GM18511 (cell line): Measurements from ENCODE around the gene MYOM1.
"Not testable (repeated sequence)": the region's sequence is repeated elsewhere in the genome, so short reads cannot be mapped to it uniquely, and the experiment has no call there.

ENCODE experiments used
- ATAC-seq: cut with Tn5 transposase; IDR thresholded peaks from one replicate; pipeline ENCODE4 v1.9.1; 2021; ENCODE audit warnings: mild to moderate bottlenecking, moderate library complexity; ENCODE audit not compliant: unreplicated experiment

Gene MYOM1

GRCh38 chr18:3094338-3094684 is 125.5 kb downstream of the MYOM1 start:
- ATAC-seq, result no peak

DNA sequence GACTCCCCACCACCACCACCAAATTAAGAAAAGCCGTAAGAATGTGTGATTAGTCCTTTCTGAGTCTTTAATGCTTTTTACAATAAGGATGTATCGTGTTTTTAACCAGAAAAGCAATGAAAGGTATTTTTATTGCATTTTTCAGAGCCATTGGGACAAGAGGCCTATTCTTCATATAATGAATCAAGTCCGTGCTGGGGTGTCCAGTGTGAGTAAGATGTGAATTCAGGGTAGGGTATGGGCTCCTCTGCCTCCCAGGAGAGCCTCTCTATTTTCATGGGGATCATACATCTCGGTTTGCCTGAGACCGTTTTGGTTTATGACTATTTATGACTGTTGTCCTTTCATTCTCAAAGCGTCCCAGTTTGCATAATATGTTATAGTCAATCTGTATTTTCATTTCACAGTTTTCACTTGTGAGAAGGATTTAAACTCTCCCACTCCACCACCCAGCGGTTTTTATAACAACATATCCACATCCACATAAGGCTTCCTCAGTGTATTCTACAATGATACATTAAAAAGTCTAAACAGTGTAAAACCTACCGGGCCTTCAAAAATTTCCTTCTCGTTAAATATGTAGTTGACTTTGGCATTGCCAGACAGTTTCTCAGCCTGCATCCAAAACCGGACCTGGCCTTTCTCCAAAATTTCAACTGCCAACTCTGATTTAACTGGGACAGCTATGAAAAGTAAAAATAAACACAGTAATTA is 126.0 kb downstream of the MYOM1 start:
- no peak for ATAC-seq

- ATAC-seq, result no peak
These were observed 127.0 kb downstream of the MYOM1 start for GRCh38 chr18:3092727-3093126.

DNA sequence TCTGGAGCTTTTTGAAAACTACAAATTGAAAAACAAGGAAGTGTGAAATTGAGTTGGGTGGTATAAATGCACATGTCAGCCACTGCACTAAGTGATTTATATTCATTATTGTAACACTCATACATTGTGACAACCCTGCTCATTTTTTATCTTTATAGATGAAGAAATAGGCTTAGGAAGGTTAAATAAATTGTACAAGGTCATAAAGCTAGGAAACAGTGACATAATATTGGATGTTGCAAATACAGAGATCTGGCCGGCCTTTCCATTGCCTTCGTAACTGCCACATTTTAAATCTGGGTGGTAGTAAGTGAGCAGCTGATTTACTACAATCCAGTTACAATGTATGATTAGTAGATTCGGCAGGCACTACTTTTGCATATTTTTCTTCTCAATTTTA is 130.2 kb downstream of the MYOM1 start:
- ATAC-seq, result no peak

- no peak for ATAC-seq
These were observed 131.3 kb downstream of the MYOM1 start for GRCh38 chr18:3088449-3088848.

GRCh38 chr18:3086871-3087270 is 132.9 kb downstream of the MYOM1 start:
- no peak for ATAC-seq

DNA sequence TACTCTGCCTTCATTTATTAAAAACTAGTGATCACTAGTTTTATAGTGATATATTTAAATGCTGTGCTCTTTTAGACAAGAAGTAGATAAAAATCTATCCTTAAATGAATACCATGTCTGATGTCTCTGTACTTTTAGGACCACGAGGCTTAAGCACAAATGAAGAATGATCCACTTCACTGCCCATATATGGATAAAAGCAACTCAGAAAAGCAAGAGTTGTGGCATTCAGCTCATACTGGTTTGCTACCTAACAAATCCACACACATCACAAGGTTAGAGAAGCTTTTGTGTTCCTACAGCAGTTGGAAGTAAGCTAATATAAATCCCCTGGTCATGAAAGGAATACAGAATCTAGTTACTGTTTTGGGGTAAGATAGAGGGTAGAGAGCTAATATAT is 134.2 kb downstream of the MYOM1 start:
- ATAC-seq, result no peak

- no peak for ATAC-seq
These were observed 135.6 kb downstream of the MYOM1 start for GRCh38 chr18:3084206-3084605.

DNA sequence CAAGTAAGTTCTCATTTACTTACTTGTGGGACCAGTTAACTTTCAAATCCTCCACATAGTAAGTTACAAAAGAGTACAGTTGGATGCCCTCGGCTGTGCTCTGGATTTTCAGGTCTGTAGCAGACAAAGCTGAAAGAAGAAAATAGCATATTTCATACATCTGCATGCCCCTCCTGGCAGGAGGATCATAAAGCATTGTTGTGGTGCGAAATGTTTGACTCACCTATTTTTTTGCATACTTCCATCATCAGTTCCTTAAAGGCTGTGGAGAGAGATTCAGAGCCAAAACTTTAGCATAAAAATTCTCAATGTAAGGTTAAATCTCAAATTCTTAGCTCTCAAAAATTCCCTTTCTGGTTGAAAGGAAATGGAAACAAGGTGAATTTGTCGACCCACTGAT is 136.0 kb downstream of the MYOM1 start:
- no peak for ATAC-seq

DNA sequence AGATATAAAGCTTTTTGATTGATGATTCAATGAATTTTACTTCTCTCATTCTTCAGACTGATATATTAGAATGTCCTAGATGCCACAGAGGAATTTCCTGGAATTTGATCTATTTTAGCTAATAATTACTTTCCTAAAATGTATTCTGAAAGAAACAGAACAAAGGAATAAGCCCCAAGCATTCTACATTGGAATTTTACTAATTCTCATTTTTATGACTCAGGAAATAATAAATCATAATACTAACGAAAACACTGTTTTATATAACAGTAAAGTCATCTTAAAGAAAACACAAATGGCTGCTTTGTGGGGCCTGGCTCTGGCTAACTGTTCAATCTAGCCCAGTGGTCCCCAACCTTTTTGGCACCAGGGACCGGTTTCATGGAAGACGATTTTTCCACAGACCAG is 138.2 kb downstream of the MYOM1 start:
- ATAC-seq, result no peak

GRCh38 chr18:3079653-3080052 is 140.1 kb downstream of the MYOM1 start:
- no peak for ATAC-seq

GRCh38 chr18:3075491-3075890 is 144.3 kb downstream of the MYOM1 start:
- ATAC-seq, result no peak

GRCh38 chr18:3074087-3074486 is 145.7 kb downstream of the MYOM1 start:
- ATAC-seq, result no peak

- not testable (repeated sequence) for ATAC-seq
These were observed 146.4 kb downstream of the MYOM1 start for GRCh38 chr18:3073353-3073752.

GRCh38 chr18:3071676-3072075 is 148.1 kb downstream of the MYOM1 start:
- no peak for ATAC-seq

GRCh38 chr18:3069671-3070433 is 149.9 kb downstream of the MYOM1 start:
- no peak for ATAC-seq

GRCh38 chr18:3067722-3068121 is 152.0 kb downstream of the MYOM1 start:
- no peak for ATAC-seq

DNA sequence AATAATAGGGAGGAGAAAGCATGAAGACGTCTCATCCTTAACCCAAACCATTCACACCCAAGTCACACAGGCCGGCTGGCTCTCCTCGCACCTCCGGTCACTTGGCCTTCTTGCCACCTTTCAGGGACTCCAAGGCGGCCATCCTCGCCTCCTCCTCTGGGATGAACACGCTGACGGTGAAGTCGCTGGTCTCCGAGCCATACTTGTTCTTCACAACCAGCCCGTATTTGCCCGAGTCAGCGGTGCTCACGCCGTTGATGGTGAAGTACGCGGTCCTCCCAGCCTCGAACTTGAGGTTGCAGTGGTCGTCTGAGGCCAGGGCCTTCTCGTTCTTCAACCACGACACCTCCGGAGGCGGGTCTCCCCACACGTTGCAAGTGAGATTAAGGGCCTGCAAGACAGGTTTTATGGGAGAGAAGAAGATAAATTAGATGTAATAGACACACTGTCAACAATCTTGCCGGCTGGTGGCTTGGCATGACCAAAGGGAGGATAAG is 152.6 kb downstream of the MYOM1 start:
- no peak for ATAC-seq

DNA sequence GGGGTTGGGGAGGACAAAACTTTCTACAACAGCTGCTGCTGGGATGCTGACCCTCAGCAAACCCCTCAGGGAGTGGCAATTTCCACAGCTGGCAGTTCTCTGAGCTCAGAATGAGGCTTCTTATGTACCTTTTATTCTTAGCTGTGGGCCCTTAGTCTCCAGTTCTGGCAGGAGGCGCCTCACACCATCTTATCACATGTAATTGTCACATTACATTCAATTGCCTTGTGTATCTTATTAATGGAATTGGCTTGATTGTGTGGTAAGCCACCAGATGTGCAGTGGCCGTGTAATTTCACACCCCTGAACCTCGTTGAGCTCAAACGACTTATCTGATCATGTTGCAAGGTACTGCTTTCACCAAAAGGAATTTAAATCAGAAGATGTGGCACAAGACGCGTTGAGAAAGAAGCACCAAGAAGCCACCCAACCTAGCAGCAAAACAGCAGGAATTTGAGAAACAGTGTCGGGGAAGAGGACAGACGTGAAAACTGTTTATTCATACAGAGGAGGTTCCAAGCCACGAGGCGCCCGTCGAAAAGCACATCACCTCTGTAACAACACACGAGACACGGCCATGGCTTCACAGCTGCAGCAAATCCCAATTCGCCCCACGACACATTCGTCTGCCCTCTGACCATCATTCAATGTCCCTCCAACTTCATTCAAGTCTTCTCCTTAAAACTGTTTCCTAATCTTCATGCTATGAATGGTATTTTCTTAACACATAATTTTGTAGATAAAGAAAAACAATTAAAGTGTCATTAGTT is 153.2 kb downstream of the MYOM1 start:
- no peak for ATAC-seq

DNA sequence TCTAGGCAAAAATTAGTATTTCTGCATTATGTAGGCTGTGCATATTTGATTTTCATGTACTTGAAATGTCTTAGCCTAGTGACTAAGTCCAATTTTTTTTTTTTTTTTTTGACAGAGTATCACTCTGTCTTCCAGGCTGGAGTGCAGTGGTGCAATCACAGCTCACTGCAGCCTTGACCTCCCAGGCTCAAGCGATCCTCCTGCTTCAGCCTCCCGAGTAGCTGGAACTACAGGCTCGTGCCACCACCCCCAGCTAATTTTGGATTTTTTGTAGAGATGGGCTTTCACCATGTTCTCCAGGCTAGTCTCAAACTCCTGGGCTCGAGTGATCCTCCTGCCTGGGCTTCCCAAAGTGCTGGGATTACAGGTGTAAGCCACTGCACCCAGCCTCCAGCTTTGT is 156.0 kb downstream of the MYOM1 start:
- ATAC-seq, result not testable (repeated sequence)

- no peak for ATAC-seq
These were observed 156.7 kb downstream of the MYOM1 start for GRCh38 chr18:3062798-3063680.
